Measurements from ENCODE around the gene ANKRD28. TPM values are rescaled to one million over a fixed set of nuclear protein-coding genes. Genes with fewer than 3 reads are reported as not detected.
A peak's percentile ranks its signal among the peaks of the same experiment; 100 is the strongest.

ANKRD28 gene
- total and polyA plus RNA-seq, 2 of the 4 experiments (the other 2 are of a cell fraction), result 52.6 to 211 TPM

DNA sequence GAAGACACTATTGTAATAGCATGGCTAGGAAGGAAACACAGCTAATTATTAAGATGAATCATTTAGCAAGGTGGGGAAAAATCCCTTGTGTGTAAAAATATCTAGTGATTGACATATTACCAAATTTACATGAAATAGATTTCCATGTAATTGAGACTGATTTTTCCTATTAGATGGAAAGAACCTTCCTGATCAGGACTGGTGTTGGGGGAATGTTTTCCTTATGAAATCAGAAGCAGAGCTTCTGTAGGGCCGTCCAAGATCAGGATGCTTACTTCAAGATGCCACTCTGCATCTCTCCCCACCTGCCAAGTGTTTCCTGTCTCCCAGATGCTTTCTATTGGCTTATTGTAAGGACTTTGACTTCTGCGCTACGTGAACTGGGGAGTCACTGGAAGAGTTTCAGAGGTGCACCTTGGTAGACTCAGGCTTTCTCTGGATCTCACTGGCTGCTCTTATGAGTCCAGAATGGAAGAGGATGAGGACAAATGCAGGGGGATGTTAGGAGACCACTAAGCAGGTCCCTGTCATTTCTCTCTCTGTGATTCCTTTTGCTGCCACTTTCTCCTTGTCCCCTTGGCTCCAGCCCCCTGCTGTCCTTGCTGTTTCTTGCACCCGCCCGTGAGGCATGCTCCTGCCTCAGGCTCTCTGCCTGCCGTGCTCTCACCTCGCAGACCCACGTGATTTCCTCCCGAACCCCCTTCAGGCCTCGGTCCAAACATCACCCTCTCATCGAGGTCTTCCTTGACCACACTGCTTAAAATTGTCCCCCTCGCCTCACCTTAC lies 166.2 kb downstream of the ANKRD28 start:
- H3K18ac ChIP-seq (ENCODE audit: low read depth, low read length), result peak overlapping the region; percentile 92
- TF ChIP-seq, protein P1, sequence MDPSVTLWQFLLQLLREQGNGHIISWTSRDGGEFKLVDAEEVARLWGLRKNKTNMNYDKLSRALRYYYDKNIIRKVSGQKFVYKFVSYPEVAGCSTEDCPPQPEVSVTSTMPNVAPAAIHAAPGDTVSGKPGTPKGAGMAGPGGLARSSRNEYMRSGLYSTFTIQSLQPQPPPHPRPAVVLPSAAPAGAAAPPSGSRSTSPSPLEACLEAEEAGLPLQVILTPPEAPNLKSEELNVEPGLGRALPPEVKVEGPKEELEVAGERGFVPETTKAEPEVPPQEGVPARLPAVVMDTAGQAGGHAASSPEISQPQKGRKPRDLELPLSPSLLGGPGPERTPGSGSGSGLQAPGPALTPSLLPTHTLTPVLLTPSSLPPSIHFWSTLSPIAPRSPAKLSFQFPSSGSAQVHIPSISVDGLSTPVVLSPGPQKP (IDR thresholded peaks at IDR 0.05; ENCODE audit: borderline replicate concordance, low read depth, low read length), result no peak
- TF ChIP-seq RCOR1 (IDR thresholded peaks at IDR 0.05; ENCODE audit: insufficient replicate concordance, low read length) (no peak), CEBPB (IDR thresholded peaks at IDR 0.05; ENCODE audit: low read depth, low read length) (no peak), RAD21 (IDR thresholded peaks at IDR 0.05; ENCODE audit: low read length) (no peak)
- H2AK5ac ChIP-seq (ENCODE audit: low read depth, low read length), result peak overlapping the region; percentile 91
- dilution Hi-C loops (cut with HindIII; ENCODE audit: low sequenced_read_pairs, unreplicated experiment), result no loop called here
- WGBS, 2 experiments (ENCODE audit: extremely low coverage in 2 of 2, insufficient read length in 1 of 2), result 68% methylated on average over 8 of the region's 12 CpGs; no CpG with 5 or more reads in 1 of the 2 experiments
- peak overlapping the region; percentile 94 for H3K4ac ChIP-seq (ENCODE audit: low read depth, low read length)
- ATAC-seq (ENCODE audit: low read depth), result no peak
- intact Hi-C loops (cut with micrococcal nuclease), result loop anchor here (1.0 to 10.0 kb wide), 5 partner anchors 16 to 613 kb away; partner anchors contain the start of gene ANKRD28
- in situ Hi-C loops (cut with MboI; ENCODE audit: low sequenced_read_pairs), result loop anchor here (25.0 kb wide), 2 partner anchors 431 to 606 kb away; no protein-coding TSS in a partner anchor
- H3K9ac ChIP-seq (ENCODE audit: low read depth, low read length), result peak overlapping the region; percentile 3; the same call in 1 of the 2 replicates
- H2AFZ ChIP-seq (replicated peaks; ENCODE audit: low read length, poor library complexity), result peak overlapping the region; percentile 70
- H3K56ac ChIP-seq (ENCODE audit: extremely low read depth, insufficient read depth, low read length), result peak overlapping the region; percentile 92
- H3K27ac ChIP-seq (ENCODE audit: insufficient read depth, low read length), result peak overlapping the region; percentile 70
- peaks cover 12 to 30% of the 10 kb centered on the region in 2 experiments; a peak in 3 of 4 replicates for H3K79me1 ChIP-seq (ENCODE audit: low read depth in 1 of 2, low read length in 2 of 2)
- DNase-seq, result peak; percentile 39
- peak overlapping the region; percentile 98 for H2BK15ac ChIP-seq (ENCODE audit: low read depth, low read length)
- no peaks in the 10 kb centered on the region for H3K36me3 ChIP-seq (ENCODE audit: control insufficient read depth, insufficient read depth, low read length)
- peak overlapping the region; percentile 91 for H3K14ac ChIP-seq (replicated peaks; ENCODE audit: low read depth, low read length)
- H2BK5ac ChIP-seq (ENCODE audit: low read depth, low read length, poor library complexity, severe bottlenecking), result peak overlapping the region; percentile 86
- no peaks in the 10 kb centered on the region for H3K9me3 ChIP-seq (ENCODE audit: control insufficient read depth, insufficient read depth, low read length)
- H3K4me3 ChIP-seq (ENCODE audit: insufficient read depth, low read depth, low read length), result no peak overlapping the region
- ChIA-PET CTCF (interaction anchor here (1.0 to 1.4 kb wide), 2 partner anchors 26 to 180 kb away, joined by 3 to 5 read pairs; no protein-coding TSS in a partner anchor), POLR2A (ENCODE audit: unreplicated experiment) (no interaction called here)
- no TSS peak for BruUV-seq (replicated peaks)
- peaks cover 34% of the 10 kb centered on the region for H3K4me1 ChIP-seq (ENCODE audit: control insufficient read depth, insufficient read depth, low read length)
- H2BK120ac ChIP-seq (ENCODE audit: low read depth, low read length), result peak overlapping the region; percentile 95
- H3K23ac ChIP-seq (ENCODE audit: low read depth, low read length), result peak overlapping the region; percentile 97
- peak overlapping the region; percentile 97 for H4K91ac ChIP-seq (ENCODE audit: insufficient read depth, low read depth, low read length)
- peak overlapping the region; percentile 96 for H2BK20ac ChIP-seq (ENCODE audit: low read depth, low read length)
- H3K9me1 ChIP-seq (ENCODE audit: insufficient read depth, low read length), result peaks cover 19% of the 10 kb centered on the region
- H4K20me1 ChIP-seq (ENCODE audit: insufficient read depth, low read length), result no peaks in the 10 kb centered on the region
- peak overlapping the region; percentile 83 for H2AK9ac ChIP-seq (replicated peaks; ENCODE audit: low read depth, low read length, poor library complexity)
- H3K4me2 ChIP-seq (ENCODE audit: low read depth, low read length), result no peak overlapping the region
- peak overlapping the region; percentile 31 for H4K5ac ChIP-seq (ENCODE audit: low read depth, low read length)
- H3K27me3 ChIP-seq (ENCODE audit: control insufficient read depth, insufficient read depth, low read length), result no peaks in the 10 kb centered on the region
- H4K8ac ChIP-seq (ENCODE audit: low read depth in 2 of 2, low read length in 2 of 2), result peak overlapping the region; percentile 83 to 93

Measured in IMR-90 (cell line).